Liver (tissue), 9 donors: ENCODE measurements around the gene FAM53C. TPM values are rescaled to one million over a fixed set of nuclear protein-coding genes. Genes with fewer than 3 reads are reported as not detected.
A peak's percentile ranks its signal among the peaks of the same experiment; 100 is the strongest.

Source experiments
- DNase-seq: peaks from one replicate; pipeline ENCODE4 v3.0.0-alpha.2; 2017; ENCODE audit warnings: low spot score
- H3K27ac ChIP-seq, 2 donors: one replicate each; pipeline ENCODE4 v1.7.0; 2013; ENCODE audit warnings: inconsistent platforms in 2 of 2, low read length in 2 of 2, control low read depth in 1 of 2, low read depth in 1 of 2, mild to moderate bottlenecking in 1 of 2
- H3K27me3 ChIP-seq, 4 donors: one replicate each; pipeline versions ENCODE4 v1.6.1 to v1.7.0; 2013; ENCODE audit warnings: low read length in 3 of 4, inconsistent platforms in 1 of 4, mild to moderate bottlenecking in 1 of 4, moderate library complexity in 1 of 4; ENCODE audit not compliant: control insufficient read depth in 4 of 4, insufficient read depth in 4 of 4
- H3K36me3 ChIP-seq, 4 donors: one replicate each; pipeline versions ENCODE4 v1.6.1 to v1.7.0; 2013; ENCODE audit warnings: low read length in 3 of 4, mild to moderate bottlenecking in 3 of 4, low read depth in 1 of 4, moderate library complexity in 1 of 4; ENCODE audit not compliant: control insufficient read depth in 4 of 4, insufficient read depth in 3 of 4
- H3K4me1 ChIP-seq, 4 donors: one replicate each; pipeline versions ENCODE4 v1.6.1 to v1.7.0; 2013; ENCODE audit warnings: low read length in 3 of 4, mild to moderate bottlenecking in 3 of 4, moderate library complexity in 1 of 4; ENCODE audit not compliant: control insufficient read depth in 4 of 4, insufficient read depth in 4 of 4
- H3K4me3 ChIP-seq, 3 donors: one replicate each; pipeline versions ENCODE4 v1.6.1 to v1.7.0; 2013; ENCODE audit warnings: low read length in 3 of 3, control low read depth in 1 of 3, low read depth in 1 of 3, mild to moderate bottlenecking in 1 of 3
- H3K9ac ChIP-seq, 2 donors: one replicate each; pipeline ENCODE4 v1.7.0; 2013; ENCODE audit warnings: low read length in 2 of 2, mild to moderate bottlenecking in 2 of 2, moderate library complexity in 2 of 2, control low read depth in 1 of 2, low read depth in 1 of 2
- H3K9me3 ChIP-seq, 4 donors: one replicate each; pipeline versions ENCODE4 v1.6.1 to v1.7.0; 2013; ENCODE audit warnings: low read length in 3 of 4; ENCODE audit not compliant: control insufficient read depth in 4 of 4
- ATF3 ChIP-seq: IDR thresholded peaks from 2 replicates; pipeline ENCODE4 v1.6.1; 2016; ENCODE audit warnings: antibody characterized with exemption
- CTCF ChIP-seq: fragments of 150-350 bp; IDR thresholded peaks from 2 replicates; pipeline ENCODE4 v1.5.1; 2017; ENCODE audit warnings: improper control_type of control experiment, low read depth, low read length; ENCODE audit not compliant: missing input control
- EGR1 ChIP-seq, 2 donors: IDR thresholded peaks; 2 replicates each; pipeline ENCODE4 v1.6.1; 2016 to 2018; ENCODE audit warnings: antibody characterized with exemption in 2 of 2, low read depth in 2 of 2
- FOXA1 ChIP-seq: IDR thresholded peaks from 2 replicates; pipeline ENCODE4 v1.6.1; 2016; ENCODE audit warnings: antibody characterized with exemption
- FOXA2 ChIP-seq: IDR thresholded peaks from 2 replicates; pipeline ENCODE4 v1.6.1; 2016; ENCODE audit warnings: antibody characterized with exemption
- GABPA ChIP-seq, 2 donors: IDR thresholded peaks in 1 of 2; conservative IDR thresholded peaks in 1 of 2; 2 replicates each; pipeline ENCODE4 v1.6.1; 2016; ENCODE audit warnings: antibody characterized with exemption in 2 of 2, mild to moderate bottlenecking in 1 of 2, moderate library complexity in 1 of 2
- HNF4A ChIP-seq, 2 donors: conservative IDR thresholded peaks; 2 replicates each; pipeline ENCODE4 v1.6.1; 2016; ENCODE audit warnings: antibody characterized with exemption in 2 of 2, mild to moderate bottlenecking in 2 of 2
- HNF4G ChIP-seq: IDR thresholded peaks from 2 replicates; pipeline ENCODE4 v1.6.1; 2016; ENCODE audit warnings: antibody characterized with exemption
- JUND ChIP-seq, 2 donors: IDR thresholded peaks; 2 replicates each; pipeline ENCODE4 v1.6.1; 2016; ENCODE audit warnings: antibody characterized with exemption in 2 of 2
- MAX ChIP-seq: IDR thresholded peaks from 2 replicates; pipeline ENCODE4 v1.6.1; 2016; ENCODE audit warnings: antibody characterized with exemption
- NR2F2 ChIP-seq: IDR thresholded peaks from 2 replicates; pipeline ENCODE4 v1.6.1; 2016; ENCODE audit warnings: antibody characterized with exemption
- RAD21 ChIP-seq, 2 donors: IDR thresholded peaks; 2 replicates each; pipeline ENCODE4 v1.6.1; 2016; ENCODE audit warnings: antibody characterized with exemption in 2 of 2, mild to moderate bottlenecking in 2 of 2
- REST ChIP-seq: IDR thresholded peaks from 2 replicates; pipeline ENCODE4 v1.6.1; 2016; ENCODE audit warnings: antibody characterized with exemption, mild to moderate bottlenecking
- RXRA ChIP-seq, 2 donors: IDR thresholded peaks; 2 replicates each; pipeline ENCODE4 v1.6.1; 2017 to 2018; ENCODE audit warnings: antibody characterized with exemption in 2 of 2, mild to moderate bottlenecking in 1 of 2
- SP1 ChIP-seq: IDR thresholded peaks from 2 replicates; pipeline ENCODE4 v1.6.1; 2018; ENCODE audit warnings: antibody characterized with exemption, mild to moderate bottlenecking
- TAF1 ChIP-seq: conservative IDR thresholded peaks from 2 replicates; pipeline ENCODE4 v1.6.1; 2016; ENCODE audit warnings: antibody characterized with exemption, mild to moderate bottlenecking
- YY1 ChIP-seq: IDR thresholded peaks from 2 replicates; pipeline ENCODE4 v1.6.1; 2016; ENCODE audit warnings: antibody characterized with exemption, mild to moderate bottlenecking
- ZBTB33 ChIP-seq: IDR thresholded peaks from 2 replicates; pipeline ENCODE4 v1.6.1; 2016; ENCODE audit warnings: antibody characterized with exemption
- WGBS: extraction: QIAGEN DNeasy Blood & Tissue Kit; methylation state at CpG from one replicate; pipeline ENCODE4 v1.1.7; 2013; 5-methylcytosine and 5-hydroxymethylcytosine counted together
- polyA plus RNA-seq, 2 donors: library from polyadenylated mRNA; stranded (reverse) in 1 of 2; unstranded in 1 of 2; fragments of 200-250 nt in 1 of 2; fragments of >200 nt in 1 of 2; fragmentation: Nextera tagmentation in 1 of 2; extraction: Ambion mirVana in 1 of 2; gene quantifications; one replicate each; pipeline versions ENCODE4 v1.2.1 to v1.2.3, GENCODE V29; 2013 to 2015
- total RNA-seq, 2 donors: library from RNA; depleted of rRNA; stranded (reverse); fragments of >200 nt; gene quantifications; one replicate each; pipeline ENCODE4 v1.2.3, GENCODE V29; 2014
- donor health status: healthy.
- donor health status: healthy.
- donor health status: healthy.
- donor health status: healthy.
- donor health status: healthy.

The FAM53C gene
- total and polyA plus RNA-seq, 4 donors = 4.2 to 16.9 (median 8.9) TPM

GRCh38 chr5:138305797-138306196, 32.3 kb upstream of the FAM53C start:
- TF ChIP-seq NR2F2 (no peak), TAF1 (no peak), ATF3 (no peak), ZBTB33 (no peak), YY1 (no peak), RXRA (IDR thresholded peaks at IDR 0.05) (no peak), SP1 (no peak), HNF4A (conservative IDR thresholded peaks at IDR 0.05) (no peak), HNF4G (no peak), REST (no peak), CTCF (no peak), FOXA1 (no peak), GABPA (IDR thresholded peaks at IDR 0.05 in 1 of 2, conservative IDR thresholded peaks at IDR 0.05 in 1 of 2) (no peak), MAX (no peak), EGR1 (IDR thresholded peaks at IDR 0.05; ENCODE audit: low read depth in 2 of 2) (no peak), RAD21 (IDR thresholded peaks at IDR 0.05) (no peak), FOXA2 (no peak), JUND (IDR thresholded peaks at IDR 0.05) (no peak)
- Histone ChIP-seq H3K4me3 (no peak overlapping the region), H3K27me3 (no peaks in the 10 kb centered on the region), H3K36me3 (no peaks in the 10 kb centered on the region), H3K9me3 (no peaks in the 10 kb centered on the region), H3K27ac (no peak overlapping the region), H3K4me1 (no peaks in the 10 kb centered on the region), H3K9ac (no peak overlapping the region)
- peak; percentile 44 for DNase-seq
- 52% methylated on average over 1 of the region's 1 CpG for WGBS
